B cell (primary cell): ENCODE measurements around the gene CDK5RAP1. TPM values are rescaled to one million over a fixed set of nuclear protein-coding genes. Genes with fewer than 3 reads are reported as not detected.

Experiments used
- ATAC-seq: fragments of 200-7000 bp; cut with Tn5 transposase; one replicate; pipeline ENCODE4 v1.10.0; 2021; ENCODE audit warnings: low read depth, mild to moderate bottlenecking, moderate number of reproducible peaks, moderate library complexity
- CTCF ChIA-PET: fragments of 350-600 bp; sonication (Branson Sonifier 250); formaldehyde crosslinking; loops from one replicate; lab custom pipeline; 2021; ENCODE audit warnings: antibody characterized with exemption, inconsistent platforms; lab: Charles Lee
- POLR2A ChIA-PET: fragments of 350-600 bp; sonication (Branson Sonifier 250); formaldehyde crosslinking; loops from one replicate; lab custom pipeline; 2021; ENCODE audit warnings: antibody characterized with exemption; lab: Charles Lee
- DNase-seq: peaks from one replicate; pipeline ENCODE4 v3.0.0; 2013
- H2AFZ ChIP-seq: 2 replicates; pipeline ENCODE4 v1.6.1; 2012; ENCODE audit warnings: mild to moderate bottlenecking, low read depth, low read length; ENCODE audit not compliant: insufficient read depth, poor library complexity, severe bottlenecking
- H3K27ac ChIP-seq, 2 donors: 1 replicate in 1 of 2; 2 replicates in 1 of 2; pipeline ENCODE4 v1.5.1; 2012 to 2013; ENCODE audit warnings: low read length in 2 of 2, mild to moderate bottlenecking in 2 of 2, moderate library complexity in 1 of 2
- H3K27me3 ChIP-seq, 4 experiments: fragments of 200-600 bp in 1 of 4; sonication (generic) in 1 of 4; replicated peaks in 1 of 4; 1 replicate in 2 of 4; 2 replicates in 2 of 4; pipeline versions ENCODE4 v1.6.1 to v1.7.0; 2013 to 2016; ENCODE audit warnings: low read length in 3 of 4, mild to moderate bottlenecking in 2 of 4, mixed read lengths in 1 of 4, moderate library complexity in 1 of 4; ENCODE audit not compliant: insufficient read depth in 4 of 4, control insufficient read depth in 3 of 4; ENCODE audit errors: control extremely low read depth in 1 of 4
- H3K36me3 ChIP-seq, 2 experiments: replicated peaks in 1 of 2; 1 replicate in 1 of 2; 2 replicates in 1 of 2; pipeline versions ENCODE4 v1.6.1 to v1.7.1; 2013; ENCODE audit warnings: low read length in 1 of 2; ENCODE audit not compliant: insufficient read depth in 2 of 2, control insufficient read depth in 1 of 2; ENCODE audit errors: control extremely low read depth in 1 of 2, extremely low read depth in 1 of 2
- H3K4me1 ChIP-seq, 2 donors: fragments of 200-600 bp in 1 of 2; sonication (generic) in 1 of 2; 1 replicate in 1 of 2; 2 replicates in 1 of 2; pipeline versions ENCODE4 v1.5.1 to v1.6.1; 2013 to 2017; ENCODE audit warnings: low read length in 2 of 2; ENCODE audit not compliant: control insufficient read depth in 2 of 2, insufficient read depth in 2 of 2
- H3K4me2 ChIP-seq: replicated peaks from 2 replicates; pipeline ENCODE3; 2012; ENCODE audit warnings: mild to moderate bottlenecking, low read depth, low read length; ENCODE audit not compliant: poor library complexity, severe bottlenecking
- H3K4me3 ChIP-seq, 5 experiments: fragments of 200-600 bp in 1 of 5; sonication (generic) in 1 of 5; 1 replicate in 3 of 5; 2 replicates in 2 of 5; pipeline versions ENCODE4 v1.5.1 to v1.7.0; 2011 to 2016; ENCODE audit warnings: low read length in 4 of 5, mild to moderate bottlenecking in 4 of 5, low read depth in 2 of 5, control low read depth in 1 of 5, moderate library complexity in 1 of 5; ENCODE audit not compliant: insufficient read depth in 1 of 5; ENCODE audit errors: control extremely low read depth in 1 of 5, extremely low read depth in 1 of 5
- H3K79me2 ChIP-seq: fragments of 200-600 bp; sonication (generic); one replicate; pipeline ENCODE4 v1.6.0; 2016; ENCODE audit warnings: low read length; ENCODE audit not compliant: control insufficient read depth, insufficient read depth
- H3K9ac ChIP-seq: fragments of 200-600 bp; sonication (generic); 2 replicates; pipeline ENCODE4 v1.6.1; 2017; ENCODE audit warnings: mild to moderate bottlenecking, low read length, moderate library complexity
- H3K9me3 ChIP-seq, 3 donors: one replicate each; pipeline versions ENCODE4 v1.6.1 to v1.7.1; 2013; ENCODE audit warnings: low read length in 2 of 3; ENCODE audit not compliant: control insufficient read depth in 2 of 3, insufficient read depth in 1 of 3; ENCODE audit errors: control extremely low read depth in 1 of 3
- H4K20me1 ChIP-seq: 2 replicates; pipeline ENCODE4 v1.6.0; 2012; ENCODE audit warnings: mild to moderate bottlenecking, low read length; ENCODE audit not compliant: insufficient read depth, control insufficient read depth, poor library complexity, severe bottlenecking
- H3K27ac Mint-ChIP-seq: one replicate; pipeline ENCODE4 v1.8.0; 2021; ENCODE audit warnings: mixed read lengths
- H3K27me3 Mint-ChIP-seq: one replicate; pipeline ENCODE4 v1.8.0; 2021; ENCODE audit warnings: mixed read lengths
- H3K4me1 Mint-ChIP-seq: one replicate; pipeline ENCODE4 v1.8.0; 2021; ENCODE audit warnings: mixed read lengths
- H3K4me3 Mint-ChIP-seq: one replicate; pipeline ENCODE4 v1.8.0; 2021; ENCODE audit warnings: mixed read lengths
- H3K9me3 Mint-ChIP-seq: one replicate; pipeline ENCODE4 v1.8.0; 2022; ENCODE audit warnings: mixed read lengths; ENCODE audit not compliant: insufficient read depth
- EZH2 ChIP-seq: IDR thresholded peaks from 2 replicates; pipeline ENCODE4 v1.6.1; 2012; ENCODE audit warnings: borderline replicate concordance, low read depth, mild to moderate bottlenecking, moderate library complexity, low read length; ENCODE audit not compliant: insufficient read depth, poor library complexity, severe bottlenecking
- WGBS: methylation state at CpG from one replicate; pipeline ENCODE4 v1.1.5; 2013; ENCODE audit warnings: missing lambda C conversion rate; ENCODE audit not compliant: insufficient coverage; 5-methylcytosine and 5-hydroxymethylcytosine counted together
- intact Hi-C: fragments of 100-400 bp; cut with micrococcal nuclease; formaldehyde crosslinking; loops from one replicate; pipeline ENCODE4 v1.10.0; 2022
- polyA plus RNA-seq: library from polyadenylated mRNA; depleted of rRNA; stranded (reverse); fragments of >200 nt; gene quantifications from 2 replicates; pipeline ENCODE4 v1.2.3, GENCODE V29; 2012
- total RNA-seq, 2 donors: library from RNA; stranded (reverse); fragments of 120-200 nt in 1 of 2; gene quantifications; 1 replicate in 1 of 2; 2 replicates in 1 of 2; pipeline versions ENCODE4 v1.2.3 to v1.2.4, GENCODE V29; 2013 to 2022
- TF ChIP-seq, protein P1 (sequence below): fragments of 200-600 bp; IDR thresholded peaks from one replicate; pipeline ENCODE4 v1.8.0; 2022; ENCODE audit warnings: antibody characterized with exemption, mild to moderate bottlenecking

The CDK5RAP1 gene
- total and polyA plus RNA-seq, 2 donors (not counting 1 experiment from before 2014, with no cell fraction given), result 50.4 to 60.5 TPM

GRCh38 chr20:33388268-33388667 is 13.1 kb downstream of the CDK5RAP1 start:
- DNase-seq (no peak), ATAC-seq (no peak)
- peaks cover 8% of the 10 kb centered on the region for H3K4me1 Mint-ChIP-seq
- Histone ChIP-seq H3K79me2 (no peaks in the 10 kb centered on the region), H2AFZ (no peak overlapping the region), H3K27ac (no peak overlapping the region), H3K4me3 (no peak overlapping the region), H3K4me1 (no peaks in the 10 kb centered on the region), H3K9ac (no peak overlapping the region), H3K9me3 (no peaks in the 10 kb centered on the region), H3K4me2 (no peak overlapping the region), H3K36me3 (peaks cover 3 to 65% of the 10 kb centered on the region in 2 experiments), H3K27me3 (no peaks in the 10 kb centered on the region), H4K20me1 (no peaks in the 10 kb centered on the region)
- no peak overlapping the region for H3K4me3 Mint-ChIP-seq
- H3K27ac Mint-ChIP-seq, result no peak overlapping the region
- no peaks in the 10 kb centered on the region for H3K27me3 Mint-ChIP-seq
- no CpG with 5 or more reads among the region's 3 CpGs for WGBS
- no peaks in the 10 kb centered on the region for H3K9me3 Mint-ChIP-seq
- intact Hi-C loops, result no loop called here
- TF ChIP-seq, protein P1, sequence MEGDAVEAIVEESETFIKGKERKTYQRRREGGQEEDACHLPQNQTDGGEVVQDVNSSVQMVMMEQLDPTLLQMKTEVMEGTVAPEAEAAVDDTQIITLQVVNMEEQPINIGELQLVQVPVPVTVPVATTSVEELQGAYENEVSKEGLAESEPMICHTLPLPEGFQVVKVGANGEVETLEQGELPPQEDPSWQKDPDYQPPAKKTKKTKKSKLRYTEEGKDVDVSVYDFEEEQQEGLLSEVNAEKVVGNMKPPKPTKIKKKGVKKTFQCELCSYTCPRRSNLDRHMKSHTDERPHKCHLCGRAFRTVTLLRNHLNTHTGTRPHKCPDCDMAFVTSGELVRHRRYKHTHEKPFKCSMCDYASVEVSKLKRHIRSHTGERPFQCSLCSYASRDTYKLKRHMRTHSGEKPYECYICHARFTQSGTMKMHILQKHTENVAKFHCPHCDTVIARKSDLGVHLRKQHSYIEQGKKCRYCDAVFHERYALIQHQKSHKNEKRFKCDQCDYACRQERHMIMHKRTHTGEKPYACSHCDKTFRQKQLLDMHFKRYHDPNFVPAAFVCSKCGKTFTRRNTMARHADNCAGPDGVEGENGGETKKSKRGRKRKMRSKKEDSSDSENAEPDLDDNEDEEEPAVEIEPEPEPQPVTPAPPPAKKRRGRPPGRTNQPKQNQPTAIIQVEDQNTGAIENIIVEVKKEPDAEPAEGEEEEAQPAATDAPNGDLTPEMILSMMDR, result no peak
- no peak for TF ChIP-seq EZH2
- ChIA-PET CTCF (no interaction called here), POLR2A (interaction anchor here (0.6 kb wide), 1 partner anchor 13 kb away, joined by 4 read pairs; no protein-coding TSS in a partner anchor)

DNA sequence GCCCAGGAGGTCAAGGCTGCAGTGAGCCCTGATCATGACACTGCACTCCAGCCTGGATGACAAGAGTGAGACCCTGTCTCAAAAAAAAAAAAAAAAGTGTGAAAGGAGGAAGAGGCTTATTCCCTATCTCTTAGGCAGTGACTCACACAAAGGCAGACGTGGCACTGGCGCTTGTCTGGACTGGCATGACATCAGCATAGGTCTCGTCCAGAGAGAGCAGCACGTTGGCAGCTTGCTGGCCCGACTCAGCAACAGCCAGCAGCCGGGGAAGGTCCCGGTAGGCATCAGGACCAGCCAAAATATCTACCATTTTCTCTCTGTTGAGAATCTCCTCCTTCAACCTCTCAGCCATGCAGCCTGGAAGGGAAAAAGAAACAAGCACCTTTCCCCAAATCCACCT is 14.1 kb downstream of the CDK5RAP1 start:
- Histone ChIP-seq H2AFZ (no peak overlapping the region), H3K4me3 (no peak overlapping the region), H3K36me3 (peaks cover 3 to 57% of the 10 kb centered on the region in 2 experiments), H3K4me1 (no peaks in the 10 kb centered on the region), H3K9me3 (no peaks in the 10 kb centered on the region), H3K9ac (no peak overlapping the region), H3K79me2 (no peaks in the 10 kb centered on the region), H3K27me3 (no peaks in the 10 kb centered on the region), H3K4me2 (no peak overlapping the region), H3K27ac (no peak overlapping the region), H4K20me1 (no peaks in the 10 kb centered on the region)
- 99% methylated on average over 7 of the region's 7 CpGs for WGBS
- H3K4me1 Mint-ChIP-seq, result peaks cover 3% of the 10 kb centered on the region
- ATAC-seq (no peak), DNase-seq (no peak)
- ChIA-PET CTCF (no interaction called here), POLR2A (no interaction called here)
- intact Hi-C loops, result no loop called here
- H3K9me3 Mint-ChIP-seq, result no peaks in the 10 kb centered on the region
- H3K27me3 Mint-ChIP-seq, result no peaks in the 10 kb centered on the region
- no peak overlapping the region for H3K4me3 Mint-ChIP-seq
- H3K27ac Mint-ChIP-seq, result no peak overlapping the region
- no peak for TF ChIP-seq EZH2
- TF ChIP-seq, protein P1, result no peak
